ENCODE results near the gene PCNX2. TPM values are rescaled to one million over a fixed set of nuclear protein-coding genes. Genes with fewer than 3 reads are reported as not detected.

Gene PCNX2
- total RNA-seq, 2 experiments from 2014 or later = 46.4 to 49.4 TPM

GRCh38 chr1:233080286-233080685 is 215.2 kb downstream of the PCNX2 start:
- DNase-seq (no peak), ATAC-seq (ENCODE audit: poor library complexity) (no peak)
- Mint-ChIP-seq H3K4me1 (ENCODE audit: low read depth) (no peaks in the 10 kb centered on the region), H3K36me3 (ENCODE audit: low read depth) (peaks cover 31% of the 10 kb centered on the region), H3K27ac (no peak overlapping the region), H3K9me3 (no peaks in the 10 kb centered on the region), H3K27me3 (no peaks in the 10 kb centered on the region), H3K4me3 (no peak overlapping the region)
- no peak overlapping the region for H3K4me3 ChIP-seq (ENCODE audit: low read length)
- ChIA-PET POLR2A (no interaction called here), CTCF (no interaction called here)
- no peak for TF ChIP-seq CTCF (IDR thresholded peaks at IDR 0.05)
- no peaks in the 10 kb centered on the region for H3K9me3 ChIP-seq (ENCODE audit: control insufficient read depth in 1 of 2, insufficient read depth in 1 of 2, low read length in 2 of 2)
- no peaks in the 10 kb centered on the region for H3K4me1 ChIP-seq (ENCODE audit: insufficient read depth, low read length)
- intact Hi-C loops (cut with DNase I, micrococcal nuclease) = no loop called here
- H3K36me3 ChIP-seq (ENCODE audit: insufficient read depth, low read length) = no peaks in the 10 kb centered on the region
- H3K27me3 ChIP-seq (ENCODE audit: control insufficient read depth in 1 of 2, insufficient read depth in 2 of 2, low read length in 2 of 2) = no peaks in the 10 kb centered on the region
- no peak overlapping the region for H3K27ac ChIP-seq (ENCODE audit: low read depth in 1 of 2, low read length in 2 of 2)

DNA sequence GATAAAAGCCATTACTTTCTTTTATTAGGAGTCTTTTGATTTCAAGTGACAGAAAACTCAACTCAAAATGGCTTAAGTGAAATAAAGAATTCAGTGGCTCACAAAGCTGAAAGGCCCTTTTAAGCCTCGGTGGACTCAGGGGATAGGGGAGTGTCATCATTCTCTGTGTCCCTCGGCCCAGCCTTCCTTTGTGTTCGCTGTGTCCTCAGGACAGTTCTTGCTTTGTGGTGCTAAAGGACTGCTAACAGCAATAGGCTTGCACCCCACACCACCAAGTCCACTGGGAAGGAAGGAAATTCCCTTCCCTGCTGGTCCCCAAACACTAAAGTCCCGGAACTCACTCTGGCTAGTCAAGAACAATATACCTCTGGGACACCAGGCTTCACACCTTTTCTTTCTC is 216.0 kb downstream of the PCNX2 start:
- Histone ChIP-seq H3K27ac (ENCODE audit: low read depth in 1 of 2, low read length in 2 of 2) (no peak overlapping the region), H3K4me3 (ENCODE audit: low read length) (no peak overlapping the region), H3K27me3 (ENCODE audit: control insufficient read depth in 1 of 2, insufficient read depth in 2 of 2, low read length in 2 of 2) (no peaks in the 10 kb centered on the region), H3K9me3 (ENCODE audit: control insufficient read depth in 1 of 2, insufficient read depth in 1 of 2, low read length in 2 of 2) (no peaks in the 10 kb centered on the region), H3K36me3 (ENCODE audit: insufficient read depth, low read length) (no peaks in the 10 kb centered on the region), H3K4me1 (ENCODE audit: insufficient read depth, low read length) (no peaks in the 10 kb centered on the region)
- POLR2A ChIA-PET = no interaction called here
- Mint-ChIP-seq H3K36me3 (ENCODE audit: low read depth) (peaks cover 37% of the 10 kb centered on the region), H3K27me3 (no peaks in the 10 kb centered on the region), H3K4me1 (ENCODE audit: low read depth) (no peaks in the 10 kb centered on the region), H3K27ac (no peak overlapping the region), H3K9me3 (no peaks in the 10 kb centered on the region), H3K4me3 (no peak overlapping the region)
- no peak for TF ChIP-seq CTCF (IDR thresholded peaks at IDR 0.05)
- ATAC-seq (ENCODE audit: poor library complexity) (no peak), DNase-seq (no peak)
- CTCF ChIA-PET = no interaction called here
- intact Hi-C loops (cut with DNase I, micrococcal nuclease) = no loop called here

DNA sequence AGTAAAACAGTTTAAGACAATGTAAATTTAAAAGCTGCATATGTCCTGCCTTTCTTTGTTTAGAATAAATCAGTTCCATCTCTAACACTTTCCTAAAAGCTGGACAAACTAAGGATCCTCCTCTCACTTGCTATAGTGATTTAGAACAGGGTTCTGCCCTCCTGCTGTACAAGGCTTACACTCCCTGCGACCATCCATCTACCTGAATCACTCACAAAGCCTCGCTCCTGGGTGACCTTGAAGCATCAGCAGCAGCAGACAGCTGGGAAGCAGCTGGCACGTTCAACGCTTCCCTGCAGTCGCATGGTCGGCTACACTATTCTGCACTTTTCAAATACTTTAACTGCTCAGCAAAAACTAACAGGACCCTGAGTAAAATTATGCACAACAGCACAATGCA is 217.1 kb downstream of the PCNX2 start:
- H3K4me3 Mint-ChIP-seq = no peak overlapping the region
- H3K4me1 Mint-ChIP-seq (ENCODE audit: low read depth) = no peaks in the 10 kb centered on the region
- Histone ChIP-seq H3K4me3 (ENCODE audit: low read length) (no peak overlapping the region), H3K4me1 (ENCODE audit: insufficient read depth, low read length) (no peaks in the 10 kb centered on the region), H3K36me3 (ENCODE audit: insufficient read depth, low read length) (no peaks in the 10 kb centered on the region), H3K27ac (ENCODE audit: low read depth in 1 of 2, low read length in 2 of 2) (no peak overlapping the region), H3K27me3 (ENCODE audit: control insufficient read depth in 1 of 2, insufficient read depth in 2 of 2, low read length in 2 of 2) (no peaks in the 10 kb centered on the region), H3K9me3 (ENCODE audit: control insufficient read depth in 1 of 2, insufficient read depth in 1 of 2, low read length in 2 of 2) (peaks cover 0 to 6% of the 10 kb centered on the region in 2 experiments)
- no peak overlapping the region for H3K27ac Mint-ChIP-seq
- no peak for DNase-seq
- CTCF ChIA-PET = no interaction called here
- intact Hi-C loops (cut with DNase I, micrococcal nuclease) = no loop called here
- ATAC-seq (ENCODE audit: poor library complexity) = no peak
- POLR2A ChIA-PET = no interaction called here
- no peaks in the 10 kb centered on the region for H3K9me3 Mint-ChIP-seq
- peaks cover 38% of the 10 kb centered on the region for H3K36me3 Mint-ChIP-seq (ENCODE audit: low read depth)
- no peaks in the 10 kb centered on the region for H3K27me3 Mint-ChIP-seq
- TF ChIP-seq CTCF (IDR thresholded peaks at IDR 0.05) = no peak
